ENCODE data around the gene CLK3. TPM values are rescaled to one million over a fixed set of nuclear protein-coding genes. Genes with fewer than 3 reads are reported as not detected.

CLK3 gene
- total and polyA plus RNA-seq, 2 donors (not counting 3 experiments of a cell fraction or from before 2014, with no cell fraction given) = 75.5 to 121 TPM

- Histone ChIP-seq H3K79me2 (ENCODE audit: control insufficient read depth, insufficient read depth, low read length) (no peaks in the 10 kb centered on the region), H3K36me3 (ENCODE audit: control insufficient read depth in 2 of 2, extremely low read depth in 1 of 2, insufficient read depth in 2 of 2, low read length in 2 of 2) (no peaks in the 10 kb centered on the region), H3K4me2 (ENCODE audit: insufficient read depth, low read length) (no peak overlapping the region), H3K27ac (ENCODE audit: insufficient read depth, low read depth, low read length) (no peak overlapping the region), H3K4me1 (ENCODE audit: control insufficient read depth, extremely low read depth, insufficient read depth, low read length) (peaks cover 18% of the 10 kb centered on the region), H3K9ac (replicated peaks; ENCODE audit: extremely low read depth, insufficient read depth, low read length) (no peak overlapping the region), H3K9me3 (replicated peaks; ENCODE audit: control insufficient read depth, insufficient read depth, low read length) (no peaks in the 10 kb centered on the region), H4K20me1 (replicated peaks; ENCODE audit: control insufficient read depth, extremely low read depth, insufficient read depth, low read length) (no peaks in the 10 kb centered on the region), H3K9me1 (replicated peaks; ENCODE audit: control insufficient read depth, extremely low read depth, insufficient read depth, low read length) (no peaks in the 10 kb centered on the region), H2AFZ (ENCODE audit: low read depth, low read length) (no peak overlapping the region), H3K27me3 (ENCODE audit: control insufficient read depth in 2 of 2, insufficient read depth in 2 of 2, low read length in 2 of 2) (no peaks in the 10 kb centered on the region), H3K4me3 (replicated peaks in 1 of 3; ENCODE audit: insufficient read depth in 1 of 3, low read depth in 1 of 3, low read length in 3 of 3) (no peak overlapping the region)
- intact Hi-C loops (cut with micrococcal nuclease) = no loop called here
- dilution Hi-C loops (cut with MboI; ENCODE audit: extremely low pct_ligation_motif_present, low sequenced_read_pairs) = no loop called here
- DNase-seq (ENCODE audit: low read depth, low spot score) (no peak), FAIRE-seq (no peak)
- no TSS peak for BruUV-seq (replicated peaks)
- POLR2A ChIA-PET = no interaction called here
- CTCF ChIA-PET = interaction anchor here (1.2 kb wide), 1 partner anchor 9 kb away, joined by 3 read pairs; no protein-coding TSS in a partner anchor
- no peak for TF ChIP-seq EZH2 (IDR thresholded peaks at IDR 0.05; ENCODE audit: borderline replicate concordance, low read depth, low read length, severe bottlenecking)
- TF ChIP-seq CTCF (IDR thresholded peaks at IDR 0.05; ENCODE audit: extremely low read depth in 1 of 2, insufficient read depth in 1 of 2, low read depth in 1 of 2, low read length in 2 of 2) = no peak
- TF ChIP-seq MYC (IDR thresholded peaks at IDR 0.05; ENCODE audit: low read depth, low read length) = no peak
Observed at GRCh38 chr15:74579001-74579400, 36.6 kb upstream of the CLK3 start.

- Histone ChIP-seq H3K9me3 (replicated peaks; ENCODE audit: control insufficient read depth, insufficient read depth, low read length) (no peaks in the 10 kb centered on the region), H3K36me3 (ENCODE audit: control insufficient read depth in 2 of 2, extremely low read depth in 1 of 2, insufficient read depth in 2 of 2, low read length in 2 of 2) (no peaks in the 10 kb centered on the region), H3K4me1 (ENCODE audit: control insufficient read depth, extremely low read depth, insufficient read depth, low read length) (peaks cover 5% of the 10 kb centered on the region), H3K9me1 (replicated peaks; ENCODE audit: control insufficient read depth, extremely low read depth, insufficient read depth, low read length) (no peaks in the 10 kb centered on the region), H2AFZ (ENCODE audit: low read depth, low read length) (no peak overlapping the region), H3K4me2 (ENCODE audit: insufficient read depth, low read length) (no peak overlapping the region), H3K27ac (ENCODE audit: insufficient read depth, low read depth, low read length) (no peak overlapping the region), H3K27me3 (ENCODE audit: control insufficient read depth in 2 of 2, insufficient read depth in 2 of 2, low read length in 2 of 2) (no peaks in the 10 kb centered on the region), H3K9ac (replicated peaks; ENCODE audit: extremely low read depth, insufficient read depth, low read length) (no peak overlapping the region), H3K79me2 (ENCODE audit: control insufficient read depth, insufficient read depth, low read length) (no peaks in the 10 kb centered on the region), H4K20me1 (replicated peaks; ENCODE audit: control insufficient read depth, extremely low read depth, insufficient read depth, low read length) (no peaks in the 10 kb centered on the region), H3K4me3 (replicated peaks in 1 of 3; ENCODE audit: insufficient read depth in 1 of 3, low read depth in 1 of 3, low read length in 3 of 3) (no peak overlapping the region)
- DNase-seq (ENCODE audit: low read depth, low spot score) (peak; percentile 44), FAIRE-seq (no peak)
- dilution Hi-C loops (cut with MboI; ENCODE audit: extremely low pct_ligation_motif_present, low sequenced_read_pairs) (no loop called here), intact Hi-C loops (cut with micrococcal nuclease) (no loop called here)
- TF ChIP-seq JUN (IDR thresholded peaks at IDR 0.05; ENCODE audit: borderline replicate concordance, insufficient read depth, insufficient read length, low read depth) (no peak), POLR2A (IDR thresholded peaks at IDR 0.05; ENCODE audit: low read depth, low read length) (no peak), FOS (IDR thresholded peaks at IDR 0.05; ENCODE audit: borderline replicate concordance, insufficient read depth, low read length) (no peak), MAX (IDR thresholded peaks at IDR 0.05; ENCODE audit: insufficient read depth, insufficient read length) (no peak), EZH2 (IDR thresholded peaks at IDR 0.05; ENCODE audit: borderline replicate concordance, low read depth, low read length, severe bottlenecking) (no peak), POLR2AphosphoS5 (IDR thresholded peaks at IDR 0.05; ENCODE audit: insufficient read depth, low read depth, low read length) (no peak), GATA2 (IDR thresholded peaks at IDR 0.05; ENCODE audit: insufficient read depth, insufficient read length, low read depth, low read length) (no peak), CTCF (IDR thresholded peaks at IDR 0.05; ENCODE audit: extremely low read depth in 1 of 2, insufficient read depth in 1 of 2, low read depth in 1 of 2, low read length in 2 of 2) (no peak), MYC (IDR thresholded peaks at IDR 0.05; ENCODE audit: low read depth, low read length) (no peak)
- CTCF ChIA-PET = interaction anchor here (1.3 kb wide), 1 partner anchor 9 kb away, joined by 3 read pairs; no protein-coding TSS in a partner anchor
- POLR2A ChIA-PET = no interaction called here
- no TSS peak for BruUV-seq (replicated peaks)
Observed at GRCh38 chr15:74580538-74581350, 34.9 kb upstream of the CLK3 start.

Measured in endothelial cell of umbilical vein (primary cell).